ENCODE measurements around the gene CDH24. TPM values are rescaled to one million over a fixed set of nuclear protein-coding genes. Genes with fewer than 3 reads are reported as not detected.

Gene CDH24
- total and polyA plus RNA-seq, 10 of the 15 experiments (the other 5 are each of a cell fraction or from before 2014, with no cell fraction given) = 0.10 to 1.5 (median 0.45) TPM; not detected in 2

GRCh38 chr14:23077962-23078361, 20.6 kb upstream of the CDH24 start:
- Histone ChIP-seq H3K27me3 (replicated peaks in 1 of 2; ENCODE audit: control insufficient read depth in 2 of 2, insufficient read depth in 2 of 2, low read length in 1 of 2) (no peaks in the 10 kb centered on the region), H3K4me3 (no peak overlapping the region), H3K36me3 (ENCODE audit: control insufficient read depth in 2 of 2, insufficient read depth in 2 of 2, low read length in 1 of 2) (peaks cover 25 to 58% of the 10 kb centered on the region in 2 experiments), H4K20me1 (ENCODE audit: control insufficient read depth, insufficient read depth) (no peaks in the 10 kb centered on the region), H3K79me2 (ENCODE audit: control insufficient read depth, insufficient read depth, low read length) (no peaks in the 10 kb centered on the region), H3K4me1 (ENCODE audit: control insufficient read depth, insufficient read depth, low read length) (no peaks in the 10 kb centered on the region), H3K9me3 (replicated peaks; ENCODE audit: control insufficient read depth, insufficient read depth, low read length) (no peaks in the 10 kb centered on the region), H3K9ac (ENCODE audit: control insufficient read depth, insufficient read depth, low read length) (no peak overlapping the region), H3K4me2 (ENCODE audit: control insufficient read depth, insufficient read depth) (no peak overlapping the region), H2AFZ (ENCODE audit: control insufficient read depth, low read depth, low read length) (no peak overlapping the region), H3K27ac (ENCODE audit: control insufficient read depth, insufficient read depth) (no peak overlapping the region)
- intact Hi-C loops (cut with micrococcal nuclease; ENCODE audit: unreplicated experiment) = no loop called here
- 78% methylated on average over 5 of the region's 5 CpGs for WGBS (ENCODE audit: insufficient coverage, insufficient replicate concordance, low lambda C conversion rate, missing lambda C conversion rate)
- ChIA-PET POLR2A (interaction anchor here (1.5 kb wide), 2 partner anchors 9 to 17 kb away, joined by 4 to 6 read pairs; partner anchors contain the start of genes ACIN1 and C14orf119), RAD21 (ENCODE audit: unreplicated experiment) (interaction anchor here (1.1 to 3.2 kb wide), 5 partner anchors 10 to 105 kb away, joined by 3 to 19 read pairs (median 9); partner anchors contain the start of genes ACIN1 and C14orf119), SMC1A (ENCODE audit: uncharacterized antibody, unreplicated experiment) (interaction anchor here (0.9 to 2.6 kb wide), 11 partner anchors 9 to 104 kb away, joined by 3 to 15 read pairs (median 5); partner anchors contain the start of genes ACIN1, C14orf119 and CDH24), CTCF (interaction anchor here (0.8 to 7.5 kb wide), 23 partner anchors 8 to 260 kb away, joined by 3 to 80 read pairs (median 7); partner anchors contain the start of genes ACIN1, AJUBA, C14orf119 and PRMT5)
- FAIRE-seq (no peak), ATAC-seq (no peak), DNase-seq (ENCODE audit: low read depth, low spot score) (no peak)
- in situ Hi-C loops (cut with MboI) = no loop called here
- no TSS peak for BruUV-seq (replicated peaks)
- no peak for TF ChIP-seq ZNF207 (IDR thresholded peaks at IDR 0.05; ENCODE audit: borderline replicate concordance)
- no peak for TF ChIP-seq REST (IDR thresholded peaks at IDR 0.05; ENCODE audit: low read depth, low read length)
- TF ChIP-seq EZH2 (IDR thresholded peaks at IDR 0.05; ENCODE audit: borderline replicate concordance, control insufficient read depth, low read depth, low read length) = no peak
- no peak for TF ChIP-seq RB1 (IDR thresholded peaks at IDR 0.05; ENCODE audit: borderline replicate concordance)
- TF ChIP-seq ZBED1 (IDR thresholded peaks at IDR 0.05; ENCODE audit: borderline replicate concordance) = no peak
- TF ChIP-seq RUNX3 (IDR thresholded peaks at IDR 0.05; ENCODE audit: low read length) = no peak
- no peak for TF ChIP-seq CREB1 (IDR thresholded peaks at IDR 0.05; ENCODE audit: low read depth)
- no peak for TF ChIP-seq EGR1 (IDR thresholded peaks at IDR 0.05; ENCODE audit: borderline replicate concordance in 1 of 2, low read depth in 2 of 2, low read length in 2 of 2)
- TF ChIP-seq STAT1 (conservative IDR thresholded peaks at IDR 0.05) = no peak
- no peak for TF ChIP-seq RCOR1 (conservative IDR thresholded peaks at IDR 0.05; ENCODE audit: low read depth, low read length)
- no peak for TF ChIP-seq E4F1 (IDR thresholded peaks at IDR 0.05; ENCODE audit: borderline replicate concordance, partially characterized antibody)
- no peak for TF ChIP-seq TCF3 (IDR thresholded peaks at IDR 0.05; ENCODE audit: borderline replicate concordance, insufficient read depth, low read depth, low read length)
- TF ChIP-seq, protein P1, sequence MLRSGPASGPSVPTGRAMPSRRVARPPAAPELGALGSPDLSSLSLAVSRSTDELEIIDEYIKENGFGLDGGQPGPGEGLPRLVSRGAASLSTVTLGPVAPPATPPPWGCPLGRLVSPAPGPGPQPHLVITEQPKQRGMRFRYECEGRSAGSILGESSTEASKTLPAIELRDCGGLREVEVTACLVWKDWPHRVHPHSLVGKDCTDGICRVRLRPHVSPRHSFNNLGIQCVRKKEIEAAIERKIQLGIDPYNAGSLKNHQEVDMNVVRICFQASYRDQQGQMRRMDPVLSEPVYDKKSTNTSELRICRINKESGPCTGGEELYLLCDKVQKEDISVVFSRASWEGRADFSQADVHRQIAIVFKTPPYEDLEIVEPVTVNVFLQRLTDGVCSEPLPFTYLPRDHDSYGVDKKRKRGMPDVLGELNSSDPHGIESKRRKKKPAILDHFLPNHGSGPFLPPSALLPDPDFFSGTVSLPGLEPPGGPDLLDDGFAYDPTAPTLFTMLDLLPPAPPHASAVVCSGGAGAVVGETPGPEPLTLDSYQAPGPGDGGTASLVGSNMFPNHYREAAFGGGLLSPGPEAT (IDR thresholded peaks at IDR 0.05; ENCODE audit: low read depth) = no peak
